GM19452 (cell line): Measurements from ENCODE around the gene CSNK2A2.
A peak's percentile ranks its signal among the peaks of the same experiment; 100 is the strongest.

Source experiments
- ATAC-seq: cut with Tn5 transposase; IDR thresholded peaks from one replicate; pipeline ENCODE4 v1.9.1; 2021; ENCODE audit not compliant: unreplicated experiment

The CSNK2A2 gene

GRCh38 chr16:58198022-58198683, at the start of gene CSNK2A2:
CSNK2A2 (minus strand) TSS chr16:58198106; CDS start chr16:58197736, 370 bp downstream.
- ATAC-seq, result peak; percentile 84

GRCh38 chr16:58243528-58244004, 45.7 kb upstream of the CSNK2A2 start:
- ATAC-seq, result peak; percentile 95

GRCh38 chr16:58236831-58237230, 38.9 kb upstream of the CSNK2A2 start:
- no peak for ATAC-seq

GRCh38 chr16:58236231-58236690, 38.4 kb upstream of the CSNK2A2 start:
- peak; percentile 98 for ATAC-seq

- ATAC-seq, result no peak
Measured at GRCh38 chr16:58235663-58236062, 37.8 kb upstream of the CSNK2A2 start.

- ATAC-seq, result no peak
Measured at GRCh38 chr16:58234831-58235595, 37.1 kb upstream of the CSNK2A2 start.

GRCh38 chr16:58230259-58230658, 32.4 kb upstream of the CSNK2A2 start:
- ATAC-seq, result no peak

GRCh38 chr16:58226790-58227189, 28.9 kb upstream of the CSNK2A2 start:
- ATAC-seq, result no peak

- ATAC-seq, result no peak
Measured at GRCh38 chr16:58225965-58226602, 28.2 kb upstream of the CSNK2A2 start.

GRCh38 chr16:58222532-58223316, 24.8 kb upstream of the CSNK2A2 start:
- ATAC-seq, result no peak

GRCh38 chr16:58219432-58219831, 21.5 kb upstream of the CSNK2A2 start:
- no peak for ATAC-seq

GRCh38 chr16:58218786-58219185, 20.9 kb upstream of the CSNK2A2 start:
- no peak for ATAC-seq

GRCh38 chr16:58217311-58217925, 19.5 kb upstream of the CSNK2A2 start:
- no peak for ATAC-seq

GRCh38 chr16:58212824-58213655, 15.1 kb upstream of the CSNK2A2 start:
- ATAC-seq, result peak; percentile 43

GRCh38 chr16:58211846-58212245, 13.9 kb upstream of the CSNK2A2 start:
- no peak for ATAC-seq

- no peak for ATAC-seq
Measured at GRCh38 chr16:58211245-58211644, 13.3 kb upstream of the CSNK2A2 start.

- ATAC-seq, result no peak
Measured at GRCh38 chr16:58205276-58206036, 7.5 kb upstream of the CSNK2A2 start.

GRCh38 chr16:58201163-58201562, 3.3 kb upstream of the CSNK2A2 start:
- no peak for ATAC-seq
